ENCODE results near the gene PCDHB9. TPM values are rescaled to one million over a fixed set of nuclear protein-coding genes. Genes with fewer than 3 reads are reported as not detected.
A peak's percentile ranks its signal among the peaks of the same experiment; 100 is the strongest.
"Not testable (repeated sequence)": the region's sequence is repeated elsewhere in the genome, so short reads cannot be mapped to it uniquely, and the experiment has no call there.

PCDHB9 gene
- total RNA-seq, 1 donor from 2014 or later, result 15.2 TPM

- H3K27me3 Mint-ChIP-seq (ENCODE audit: unreplicated experiment), result peaks cover 9% of the 10 kb centered on the region
- H3K4me3 Mint-ChIP-seq (ENCODE audit: unreplicated experiment), result peak overlapping the region; percentile 59
- H3K4me1 Mint-ChIP-seq (ENCODE audit: unreplicated experiment), result no peaks in the 10 kb centered on the region
- no peak for DNase-seq (ENCODE audit: low spot score)
- TF ChIP-seq CTCF (IDR thresholded peaks at IDR 0.05; ENCODE audit: unreplicated experiment), result no peak
- peaks cover 16% of the 10 kb centered on the region for H3K9me3 Mint-ChIP-seq (ENCODE audit: unreplicated experiment)
- no peak overlapping the region for H3K27ac Mint-ChIP-seq (ENCODE audit: unreplicated experiment)
- H3K36me3 Mint-ChIP-seq (ENCODE audit: low read depth, unreplicated experiment), result peaks cover 38% of the 10 kb centered on the region
These were observed 47.2 kb downstream of the PCDHB9 start for GRCh38 chr5:141234109-141234667.

GRCh38 chr5:141235922-141236321, 49.0 kb downstream of the PCDHB9 start:
- not testable (repeated sequence) for DNase-seq (ENCODE audit: low spot score); H3K27ac Mint-ChIP-seq (ENCODE audit: unreplicated experiment); H3K4me1 Mint-ChIP-seq (ENCODE audit: unreplicated experiment)
- Mint-ChIP-seq H3K4me3 (ENCODE audit: unreplicated experiment) (peak overlapping the region; percentile 70), H3K9me3 (ENCODE audit: unreplicated experiment) (peaks cover 22% of the 10 kb centered on the region), H3K36me3 (ENCODE audit: low read depth, unreplicated experiment) (peaks cover 44% of the 10 kb centered on the region), H3K27me3 (ENCODE audit: unreplicated experiment) (peaks cover 12% of the 10 kb centered on the region)

GRCh38 chr5:141236516-141237313, 49.8 kb downstream of the PCDHB9 start:
- Mint-ChIP-seq H3K9me3 (ENCODE audit: unreplicated experiment) (peaks cover 24% of the 10 kb centered on the region), H3K27ac (ENCODE audit: unreplicated experiment) (peak overlapping the region; percentile 42), H3K4me1 (ENCODE audit: unreplicated experiment) (no peaks in the 10 kb centered on the region), H3K27me3 (ENCODE audit: unreplicated experiment) (peaks cover 14% of the 10 kb centered on the region), H3K36me3 (ENCODE audit: low read depth, unreplicated experiment) (peaks cover 39% of the 10 kb centered on the region), H3K4me3 (ENCODE audit: unreplicated experiment) (peak overlapping the region; percentile 78)
- no peak for TF ChIP-seq CTCF (IDR thresholded peaks at IDR 0.05; ENCODE audit: unreplicated experiment)
- DNase-seq (ENCODE audit: low spot score), result no peak

Other genes with a start within 250 kb of the PCDHB9 start
- gene PCDHAC2, start 220.7 kb upstream of the PCDHB9 start, total RNA-seq (ENCODE audit: unreplicated experiment), result 5.2 TPM
- gene PCDHB1, start 135.8 kb upstream of the PCDHB9 start, total RNA-seq (ENCODE audit: unreplicated experiment), result not detected
- gene PCDHB2, start 92.5 kb upstream of the PCDHB9 start, total RNA-seq (ENCODE audit: unreplicated experiment), result 44.9 TPM
- 6.5 TPM for gene PCDHB3, start 86.7 kb upstream of the PCDHB9 start, total RNA-seq (ENCODE audit: unreplicated experiment)
- 2.3 TPM for gene PCDHB4, start 65.3 kb upstream of the PCDHB9 start, total RNA-seq (ENCODE audit: unreplicated experiment)
- gene PCDHB5, start 52.0 kb upstream of the PCDHB9 start, total RNA-seq (ENCODE audit: unreplicated experiment), result 7.8 TPM
- gene PCDHB6, start 37.1 kb upstream of the PCDHB9 start, total RNA-seq (ENCODE audit: unreplicated experiment), result 1.1 TPM
- 4.6 TPM for gene PCDHB7, start 14.5 kb upstream of the PCDHB9 start, total RNA-seq (ENCODE audit: unreplicated experiment)
- 9.2 TPM for gene PCDHB8, start 9.4 kb upstream of the PCDHB9 start, total RNA-seq (ENCODE audit: unreplicated experiment)
- gene PCDHB16, start 4.8 kb upstream of the PCDHB9 start, total RNA-seq (ENCODE audit: unreplicated experiment), result 10.9 TPM
- 10.3 TPM for gene PCDHB10, start 5.2 kb downstream of the PCDHB9 start, total RNA-seq (ENCODE audit: unreplicated experiment)
- gene PCDHB11, start 12.5 kb downstream of the PCDHB9 start, total RNA-seq (ENCODE audit: unreplicated experiment), result 6.4 TPM
- 8.4 TPM for gene PCDHB12, start 21.6 kb downstream of the PCDHB9 start, total RNA-seq (ENCODE audit: unreplicated experiment)
- gene PCDHB13, start 26.8 kb downstream of the PCDHB9 start, total RNA-seq (ENCODE audit: unreplicated experiment), result 7.1 TPM
- 8.4 TPM for gene PCDHB14, start 36.2 kb downstream of the PCDHB9 start, total RNA-seq (ENCODE audit: unreplicated experiment)
- gene PCDHB15, start 58.2 kb downstream of the PCDHB9 start, total RNA-seq (ENCODE audit: unreplicated experiment), result 10.5 TPM
- gene SLC25A2, start 116.9 kb downstream of the PCDHB9 start, total RNA-seq (ENCODE audit: unreplicated experiment), result 0.62 TPM
- 86.4 TPM for gene TAF7, start 133.6 kb downstream of the PCDHB9 start, total RNA-seq (ENCODE audit: unreplicated experiment)
- gene PCDHGA1, start 143.4 kb downstream of the PCDHB9 start, total RNA-seq (ENCODE audit: unreplicated experiment), result 1.4 TPM
- gene PCDHGA2, start 151.6 kb downstream of the PCDHB9 start, total RNA-seq (ENCODE audit: unreplicated experiment), result 1.6 TPM
- gene PCDHGA3, start 156.7 kb downstream of the PCDHB9 start, total RNA-seq (ENCODE audit: unreplicated experiment), result 1.4 TPM
- gene PCDHGB1, start 162.9 kb downstream of the PCDHB9 start, total RNA-seq (ENCODE audit: unreplicated experiment), result 3.1 TPM
- 2.0 TPM for gene PCDHGA4, start 167.9 kb downstream of the PCDHB9 start, total RNA-seq (ENCODE audit: unreplicated experiment)
- gene PCDHGB2, start 172.8 kb downstream of the PCDHB9 start, total RNA-seq (ENCODE audit: unreplicated experiment), result 11.1 TPM
- 2.4 TPM for gene PCDHGA5, start 177.0 kb downstream of the PCDHB9 start, total RNA-seq (ENCODE audit: unreplicated experiment)
- gene PCDHGB3, start 183.1 kb downstream of the PCDHB9 start, total RNA-seq (ENCODE audit: unreplicated experiment), result 4.1 TPM
- 3.9 TPM for gene PCDHGA6, start 186.7 kb downstream of the PCDHB9 start, total RNA-seq (ENCODE audit: unreplicated experiment)
- 6.3 TPM for gene PCDHGA7, start 195.6 kb downstream of the PCDHB9 start, total RNA-seq (ENCODE audit: unreplicated experiment)
- 13.2 TPM for gene PCDHGB4, start 200.5 kb downstream of the PCDHB9 start, total RNA-seq (ENCODE audit: unreplicated experiment)
- 2.6 TPM for gene PCDHGA8, start 205.5 kb downstream of the PCDHB9 start, total RNA-seq (ENCODE audit: unreplicated experiment)
- gene PCDHGB5, start 210.8 kb downstream of the PCDHB9 start, total RNA-seq (ENCODE audit: unreplicated experiment), result 5.5 TPM
- 3.1 TPM for gene PCDHGA9, start 215.6 kb downstream of the PCDHB9 start, total RNA-seq (ENCODE audit: unreplicated experiment)
- 60.0 TPM for gene PCDHGB6, start 220.9 kb downstream of the PCDHB9 start, total RNA-seq (ENCODE audit: unreplicated experiment)
- gene PCDHGA10, start 225.8 kb downstream of the PCDHB9 start, total RNA-seq (ENCODE audit: unreplicated experiment), result 43.0 TPM
- 45.2 TPM for gene PCDHGB7, start 230.5 kb downstream of the PCDHB9 start, total RNA-seq (ENCODE audit: unreplicated experiment)
- gene PCDHGA11, start 233.9 kb downstream of the PCDHB9 start, total RNA-seq (ENCODE audit: unreplicated experiment), result 10.8 TPM
- 3.8 TPM for gene PCDHGA12, start 243.3 kb downstream of the PCDHB9 start, total RNA-seq (ENCODE audit: unreplicated experiment)

All from endothelial cell (in vitro differentiated cells).